Inflammatory macrophage treated with lipopolysaccharide for 4 hours (primary cell): ENCODE data around the gene PGGHG.
"Not testable (repeated sequence)": the region's sequence is repeated elsewhere in the genome, so short reads cannot be mapped to it uniquely, and the experiment has no call there.

Experiments
- DNase-seq: peaks from one replicate; pipeline ENCODE4 v3.0.0-alpha.2; 2020

Gene PGGHG

DNA sequence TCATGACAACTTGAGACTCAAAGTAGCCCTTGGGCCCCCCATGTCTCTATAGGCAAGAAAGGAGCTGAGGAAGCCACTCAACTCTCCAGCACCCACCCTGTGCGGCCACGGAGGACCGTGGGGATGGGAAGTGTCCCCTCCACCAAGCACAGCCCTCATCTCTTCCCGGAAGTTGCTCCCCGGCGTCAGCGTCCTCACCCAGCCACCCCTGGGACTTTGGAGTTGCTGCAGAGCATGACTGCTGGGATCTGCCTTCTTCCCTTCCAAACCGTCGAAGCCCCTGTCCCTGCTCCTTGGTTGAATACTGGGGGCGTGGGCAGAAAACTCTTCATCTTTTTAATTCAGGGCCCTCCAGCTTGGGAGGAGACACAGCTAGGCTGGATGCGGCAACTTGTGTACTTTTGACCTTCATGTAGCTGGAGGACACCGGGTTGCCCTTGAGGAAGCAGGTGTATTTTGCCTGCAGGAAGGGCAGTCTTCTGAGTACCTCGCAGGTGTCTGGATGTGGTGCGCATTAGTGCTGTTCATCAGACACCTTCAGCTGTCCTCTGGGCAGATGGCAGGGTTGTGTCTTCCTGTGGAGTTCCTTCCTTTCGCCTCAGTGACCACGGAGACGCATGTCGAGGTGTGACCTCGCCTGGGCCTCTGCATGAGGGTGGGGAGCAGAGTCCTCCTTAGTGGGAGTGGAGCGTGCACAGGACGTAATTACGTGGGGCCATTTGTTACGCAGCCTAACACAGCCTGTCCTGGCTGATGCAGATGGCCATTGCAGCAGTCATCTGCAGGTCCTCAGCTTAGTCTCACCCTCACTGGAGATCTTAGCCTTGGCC lies 43.9 kb downstream of the PGGHG start:
- no peak for DNase-seq

DNA sequence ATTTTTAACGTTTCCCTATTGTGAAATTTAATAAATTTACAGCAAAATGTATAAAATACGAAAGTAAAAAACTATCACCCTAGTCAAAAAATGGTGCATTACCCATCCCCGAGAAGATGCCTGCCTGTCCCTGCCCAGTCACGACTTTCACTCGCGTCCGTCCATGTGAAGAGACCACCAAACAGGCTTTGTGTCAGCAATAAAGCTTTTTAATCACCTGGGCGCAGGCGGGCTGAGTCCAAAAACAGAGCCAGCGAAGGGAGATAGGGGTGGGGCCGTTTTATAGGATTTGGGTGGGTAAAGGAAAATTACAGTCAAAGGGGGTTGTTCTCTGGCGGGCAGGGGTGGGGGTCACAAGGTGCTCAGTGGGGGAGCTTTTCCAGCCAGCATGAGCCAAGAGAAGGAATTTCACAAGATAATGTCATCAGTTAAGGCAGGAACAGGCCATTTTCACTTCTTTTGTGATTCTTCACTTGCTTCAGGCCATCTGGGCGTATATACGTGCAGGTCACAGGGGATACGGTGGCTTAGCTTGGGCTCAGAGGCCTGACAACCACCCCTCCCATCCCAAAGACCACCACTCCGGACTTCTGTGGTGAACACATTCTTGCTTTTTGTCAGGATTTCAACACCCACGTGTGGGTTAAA lies 44.8 kb downstream of the PGGHG start:
- DNase-seq: not testable (repeated sequence)

- DNase-seq: no peak
Measured at GRCh38 chr11:334264-334994, 45.5 kb downstream of the PGGHG start.

DNA sequence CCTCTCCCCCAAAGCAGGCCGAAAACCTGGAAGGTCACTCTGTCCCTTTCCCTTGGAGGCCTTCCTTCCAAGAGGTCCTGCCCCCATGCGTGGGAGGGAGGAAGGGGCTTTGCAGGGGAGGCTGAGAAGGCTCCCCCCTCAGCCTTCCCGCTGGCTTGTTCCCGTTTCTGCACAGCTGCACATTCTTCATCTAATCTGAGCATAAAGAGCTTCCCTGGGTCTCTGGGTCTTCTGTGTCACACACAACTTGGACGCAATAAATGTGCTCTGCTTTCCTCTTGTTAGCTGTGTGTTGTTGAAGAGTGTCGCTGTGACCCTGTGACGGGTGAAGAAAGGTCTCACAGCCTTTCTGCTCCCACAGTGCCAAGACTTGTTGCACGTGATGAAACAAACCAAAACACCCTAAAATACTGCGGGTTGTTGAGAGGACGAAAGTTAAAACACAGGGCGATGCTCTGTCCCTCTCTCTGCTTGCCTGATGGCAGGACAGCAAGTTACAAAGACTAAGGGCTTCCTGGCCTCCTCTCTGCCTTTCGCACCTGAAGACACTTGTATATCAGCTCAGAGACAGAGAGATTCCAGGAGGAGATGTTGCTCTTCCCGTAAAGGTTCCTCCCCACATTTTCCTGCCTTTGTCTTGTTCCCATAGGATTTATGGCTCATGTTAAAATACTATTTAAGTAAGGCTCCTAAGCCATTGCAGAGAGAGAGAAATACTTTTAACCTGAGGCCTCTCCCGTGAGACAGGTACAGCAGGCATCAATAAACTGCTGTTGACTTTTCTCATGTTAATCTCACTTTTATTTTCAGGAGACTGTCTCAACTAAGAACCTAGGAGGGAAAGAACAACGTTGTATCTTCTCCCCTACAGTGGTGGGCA lies 47.1 kb downstream of the PGGHG start:
- DNase-seq: peak; percentile 31

DNA sequence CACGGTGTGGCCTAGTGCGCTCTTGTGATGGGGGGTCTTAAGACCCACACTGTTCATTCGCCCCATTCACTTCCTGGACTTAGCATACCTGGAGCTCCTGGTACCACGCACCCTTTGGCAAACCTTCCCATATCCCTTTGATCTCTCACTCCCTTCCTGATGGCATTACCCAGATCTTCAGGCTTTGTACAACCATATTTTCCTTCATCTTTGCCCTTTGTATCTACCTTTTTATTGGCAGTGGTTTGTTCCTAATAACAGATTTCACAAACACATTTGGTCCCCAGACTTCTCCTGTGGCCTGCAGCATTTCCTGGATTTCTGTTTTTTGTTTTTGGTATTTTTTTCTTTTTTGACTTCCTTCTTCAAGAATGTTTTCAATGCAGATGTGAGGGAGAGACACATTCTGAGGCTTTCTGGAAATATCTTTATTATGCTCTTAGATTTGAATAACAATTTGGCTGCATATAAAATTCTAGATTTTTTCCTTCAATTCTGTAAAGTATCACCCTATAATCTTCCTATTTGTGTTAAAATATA lies 47.8 kb downstream of the PGGHG start:
- no peak for DNase-seq

GRCh38 chr11:337711-338110 lies 48.8 kb downstream of the PGGHG start:
- no peak for DNase-seq

DNA sequence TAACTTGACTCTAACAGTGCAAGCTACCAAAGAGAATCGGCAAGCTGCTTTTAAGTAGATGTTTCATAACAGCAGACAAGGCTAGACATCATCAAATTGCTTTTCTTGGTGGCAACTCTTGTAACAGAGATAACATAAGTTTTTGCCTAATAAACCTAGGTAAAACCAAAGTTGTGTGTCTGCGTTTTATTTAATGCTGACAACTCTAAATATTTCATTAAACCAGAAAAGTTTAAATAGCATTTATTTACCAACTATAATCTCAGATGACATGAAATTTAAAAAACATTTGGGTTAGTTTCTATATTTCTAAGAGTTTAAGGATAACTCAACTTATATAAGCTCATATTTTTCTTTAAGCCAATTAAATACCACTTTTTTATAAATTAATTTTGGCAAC lies 51.0 kb downstream of the PGGHG start:
- DNase-seq: no peak

- DNase-seq: no peak
Measured at GRCh38 chr11:340539-341512, 51.9 kb downstream of the PGGHG start.

DNA sequence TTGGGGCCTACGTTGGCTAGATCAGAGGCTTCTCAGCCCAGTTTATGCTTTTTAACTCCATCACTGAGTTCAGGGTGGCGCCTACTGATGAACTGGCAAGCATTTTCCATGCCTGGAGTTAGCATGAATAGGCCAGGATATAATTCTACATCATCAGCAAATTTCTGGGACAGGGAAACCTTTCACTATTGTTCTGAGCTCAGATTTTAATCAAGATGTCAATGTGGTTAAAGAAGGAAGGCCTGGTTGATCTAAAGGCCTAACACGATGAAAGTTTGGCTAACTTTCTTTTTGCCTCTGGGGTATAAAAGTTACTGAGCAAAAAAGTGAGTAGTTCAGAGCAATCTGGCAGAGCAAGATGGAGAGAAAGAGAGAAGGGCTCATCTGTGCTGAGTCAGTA lies 53.4 kb downstream of the PGGHG start:
- no peak for DNase-seq

DNA sequence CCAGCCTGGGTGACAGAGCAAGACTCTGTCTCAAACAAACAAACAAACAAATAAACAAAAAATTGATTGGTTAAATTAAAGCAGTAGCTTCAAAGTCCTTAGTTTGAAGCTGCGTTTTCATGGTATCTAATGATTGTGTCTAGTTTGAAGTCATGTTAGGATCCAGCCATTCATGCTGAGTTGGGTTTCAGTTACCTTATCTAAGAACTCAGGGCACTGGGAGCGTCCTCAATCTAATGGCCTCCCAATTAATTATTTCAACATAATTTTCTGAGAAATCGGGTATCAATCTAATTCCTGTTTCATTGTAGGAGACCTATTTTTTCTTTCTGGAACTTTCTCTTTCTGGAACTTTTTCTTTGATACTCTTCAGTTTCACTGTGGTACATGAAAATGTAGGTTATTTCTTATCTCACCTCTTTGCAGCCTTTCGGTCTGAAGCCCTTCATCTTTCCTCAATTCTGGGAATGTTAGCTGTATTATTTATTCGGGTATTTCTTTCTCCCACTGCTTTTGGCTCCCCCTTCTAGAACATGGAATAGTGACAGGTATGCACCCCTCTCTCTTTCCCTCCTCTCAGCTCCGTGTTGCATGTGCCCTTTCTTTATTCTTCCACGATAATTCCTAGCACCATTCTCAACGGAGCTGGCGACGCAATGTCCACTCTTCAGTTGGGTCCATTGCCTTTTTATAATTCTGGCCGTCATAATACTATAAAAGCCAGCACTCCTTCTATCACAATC lies 56.1 kb downstream of the PGGHG start:
- DNase-seq: no peak
